Activated CD4-positive, alpha-beta T cell treated with anti-CD3 and anti-CD28 coated beads for 24 hours (primary cell): ENCODE data around the gene XPNPEP1.
"Not testable (repeated sequence)": the region's sequence is repeated elsewhere in the genome, so short reads cannot be mapped to it uniquely, and the experiment has no call there.

Experiments
- DNase-seq, 2 donors: peaks; one replicate each; pipeline ENCODE4 v3.0.0-alpha.2; 2020; ENCODE audit warnings: low read depth in 2 of 2

XPNPEP1 gene

DNA sequence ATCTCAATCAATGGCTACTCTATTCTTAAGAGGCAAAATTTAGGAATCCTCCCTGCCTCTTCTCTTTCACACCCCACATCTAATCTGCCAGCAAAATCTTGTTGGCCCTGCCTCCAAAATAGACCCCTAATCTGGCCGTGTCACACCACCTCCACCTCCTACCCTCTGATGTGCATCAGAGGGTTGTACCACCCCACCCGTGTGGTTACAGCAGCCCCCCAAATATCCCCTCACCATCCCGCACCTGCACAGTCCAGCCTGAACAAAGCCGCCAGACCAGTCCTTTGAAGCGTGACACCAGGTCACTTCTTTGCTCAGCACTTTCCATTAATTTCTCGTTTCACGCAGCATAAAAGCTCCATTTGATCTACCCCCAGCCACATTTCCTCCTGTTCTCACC is 776 bp upstream of the XPNPEP1 start:
- no peak for DNase-seq

DNA sequence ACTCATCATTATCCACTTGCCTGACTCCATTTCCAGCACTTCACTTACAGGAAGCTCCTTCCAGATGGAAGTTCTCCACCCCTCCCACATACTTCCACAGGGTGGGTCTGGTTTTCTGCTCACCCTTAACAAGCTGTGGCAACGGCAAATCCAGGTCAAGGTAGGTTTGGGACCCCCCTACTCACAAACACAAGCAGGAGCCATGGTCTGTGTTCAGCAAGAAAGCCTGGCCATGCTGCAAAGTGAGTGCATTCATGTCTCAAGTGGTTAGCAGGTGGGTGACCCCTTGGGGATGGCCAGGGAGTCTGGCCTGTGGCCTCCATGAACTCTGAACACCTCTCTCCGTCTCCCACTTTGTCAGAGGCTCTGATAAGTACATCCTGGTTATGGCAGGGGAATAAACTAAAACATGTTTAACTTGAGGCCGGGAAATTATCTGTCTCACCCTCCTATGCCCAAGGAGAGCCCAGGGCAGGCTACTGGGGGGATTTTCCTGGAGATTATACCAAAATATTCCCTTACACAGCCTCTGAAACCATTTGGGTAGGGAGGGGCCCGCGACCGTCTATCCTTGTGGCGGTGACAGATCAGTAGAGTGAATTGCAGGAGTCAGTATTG is 844 bp downstream of the XPNPEP1 start:
- no peak for DNase-seq

- DNase-seq = no peak
Observed at GRCh38 chr10:109920016-109920415, 3.3 kb downstream of the XPNPEP1 start.

DNA sequence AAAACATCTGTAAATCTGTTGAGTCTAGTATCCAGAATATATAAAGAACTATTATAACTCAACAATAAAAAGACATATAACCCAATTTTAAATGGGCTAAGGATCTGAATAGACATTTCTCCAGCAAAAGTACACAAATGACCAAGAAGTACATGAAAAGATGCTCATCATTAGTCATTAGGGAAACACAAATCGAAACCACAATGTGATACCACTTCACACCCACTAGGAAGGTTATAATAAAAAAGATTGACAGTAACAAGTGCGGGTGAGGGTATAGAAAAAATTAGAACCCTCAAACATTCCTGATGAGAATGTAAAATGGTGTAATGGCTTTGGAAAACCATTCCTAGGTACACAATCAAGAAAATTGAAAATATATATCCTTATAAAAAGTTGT is 4.1 kb downstream of the XPNPEP1 start:
- DNase-seq = no peak

- DNase-seq = not testable (repeated sequence)
Observed at GRCh38 chr10:109918707-109919106, 4.6 kb downstream of the XPNPEP1 start.

GRCh38 chr10:109915566-109915965 is 7.7 kb downstream of the XPNPEP1 start:
- DNase-seq = no peak

GRCh38 chr10:109914966-109915365 is 8.3 kb downstream of the XPNPEP1 start:
- DNase-seq = no peak

- DNase-seq = no peak
Observed at GRCh38 chr10:109913306-109913892, 9.9 kb downstream of the XPNPEP1 start.

- no peak for DNase-seq
Observed at GRCh38 chr10:109912335-109913281, 10.7 kb downstream of the XPNPEP1 start.

DNA sequence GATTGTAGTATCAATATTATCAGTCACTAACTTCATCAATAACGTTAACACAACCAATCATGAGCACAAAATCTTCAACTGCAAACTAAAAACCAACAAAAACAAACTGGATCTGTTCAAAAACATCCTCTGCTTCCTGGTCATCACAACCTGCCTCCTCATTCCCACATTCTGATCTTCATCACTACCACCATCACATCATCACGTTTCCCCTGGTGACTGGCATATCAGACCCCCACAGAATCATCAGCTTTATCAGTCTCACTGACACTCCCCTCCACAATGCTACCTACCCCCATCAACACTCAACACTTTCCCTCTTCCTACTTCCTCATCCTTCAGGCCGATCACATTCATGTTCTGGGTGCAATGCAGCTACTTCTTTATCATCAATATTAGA is 11.4 kb downstream of the XPNPEP1 start:
- DNase-seq = no peak

- DNase-seq = no peak
Observed at GRCh38 chr10:109906316-109906715, 17.0 kb downstream of the XPNPEP1 start.

GRCh38 chr10:109904397-109904796 is 18.9 kb downstream of the XPNPEP1 start:
- no peak for DNase-seq

- no peak for DNase-seq
Observed at GRCh38 chr10:109902992-109903947, 20.0 kb downstream of the XPNPEP1 start.

- DNase-seq = no peak
Observed at GRCh38 chr10:109899356-109900331, 23.7 kb downstream of the XPNPEP1 start.

GRCh38 chr10:109898666-109899355 is 24.5 kb downstream of the XPNPEP1 start:
- no peak for DNase-seq

GRCh38 chr10:109898007-109898406 is 25.3 kb downstream of the XPNPEP1 start:
- no peak for DNase-seq

GRCh38 chr10:109895848-109896247 is 27.5 kb downstream of the XPNPEP1 start:
- DNase-seq = no peak

GRCh38 chr10:109895095-109895818 is 28.1 kb downstream of the XPNPEP1 start:
- no peak for DNase-seq

GRCh38 chr10:109894516-109894915 is 28.8 kb downstream of the XPNPEP1 start:
- DNase-seq = no peak
